ENCODE results near the gene UPP2.

The UPP2 gene

DNA sequence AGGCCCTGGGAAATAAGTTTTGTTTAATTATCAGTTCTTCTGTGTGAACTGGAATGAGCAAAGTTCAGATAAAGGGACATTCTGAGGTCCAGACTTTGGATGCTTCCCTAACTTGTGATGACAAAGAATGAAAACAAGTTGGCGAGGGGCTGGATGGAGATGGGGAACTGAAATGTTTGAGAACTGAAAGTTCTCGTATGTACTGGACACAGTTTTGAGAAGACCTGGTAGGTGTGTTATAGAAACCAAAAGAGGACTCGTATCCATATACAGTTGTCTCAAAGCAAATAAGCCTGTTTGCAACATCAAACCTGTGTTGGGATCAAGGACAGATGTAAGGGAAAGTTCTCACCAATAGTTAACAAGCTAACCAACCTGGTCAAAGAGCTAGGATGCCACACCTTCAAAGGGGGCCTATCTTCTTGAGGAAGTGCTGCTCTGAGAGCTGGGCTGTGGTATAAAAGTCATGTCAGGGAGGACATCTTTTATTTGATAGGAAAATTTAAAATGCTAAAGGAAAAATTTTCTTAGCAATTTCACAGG lies at the start of gene UPP2:
Gene UPP2, plus strand, starts transcription at position 493 of the 543 bp plus-strand sequence. CDS start 188 bp downstream, outside the sequence.
- no peak for DNase-seq (ENCODE audit: low read depth)

DNA sequence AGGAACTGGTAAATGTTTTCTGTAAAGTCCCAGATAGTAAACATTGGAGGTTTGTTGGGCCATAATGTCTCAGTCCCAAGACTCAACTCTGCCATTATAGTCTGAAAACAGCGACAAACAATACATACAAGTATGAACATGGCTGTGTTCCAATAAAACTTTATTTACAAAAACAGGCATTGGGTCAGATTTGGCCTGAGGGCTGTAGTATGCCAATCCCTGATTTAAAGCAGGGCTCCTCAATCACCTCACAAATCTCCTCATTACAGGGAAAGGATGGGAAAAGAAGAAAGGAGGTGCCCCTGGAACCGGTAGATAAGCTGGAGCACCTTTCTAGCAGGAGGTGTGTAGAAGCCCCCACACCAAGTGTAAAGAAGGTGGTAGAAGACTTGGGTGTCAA lies 48.9 kb upstream of the UPP2 start:
- DNase-seq (ENCODE audit: low read depth) = no peak

DNA sequence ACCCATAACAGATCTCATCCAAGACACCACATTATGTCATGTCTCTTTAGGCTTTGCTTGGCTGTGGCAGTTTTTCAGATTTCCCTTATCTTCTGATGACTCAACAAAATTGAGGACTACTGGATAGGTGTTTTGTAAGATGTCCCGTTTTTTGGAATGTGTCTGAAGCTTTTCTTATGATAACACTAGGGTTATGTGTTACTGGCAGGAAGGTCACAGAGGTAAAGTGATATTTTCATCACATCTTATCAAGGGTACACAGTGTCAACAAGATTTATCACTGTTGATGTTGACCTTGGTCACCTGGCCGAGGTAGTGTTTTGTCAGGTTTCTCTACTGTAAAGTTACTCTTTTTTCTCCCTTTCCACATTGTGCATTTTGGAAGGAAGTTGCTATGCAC lies 44.8 kb upstream of the UPP2 start:
- no peak for DNase-seq (ENCODE audit: low read depth)

DNA sequence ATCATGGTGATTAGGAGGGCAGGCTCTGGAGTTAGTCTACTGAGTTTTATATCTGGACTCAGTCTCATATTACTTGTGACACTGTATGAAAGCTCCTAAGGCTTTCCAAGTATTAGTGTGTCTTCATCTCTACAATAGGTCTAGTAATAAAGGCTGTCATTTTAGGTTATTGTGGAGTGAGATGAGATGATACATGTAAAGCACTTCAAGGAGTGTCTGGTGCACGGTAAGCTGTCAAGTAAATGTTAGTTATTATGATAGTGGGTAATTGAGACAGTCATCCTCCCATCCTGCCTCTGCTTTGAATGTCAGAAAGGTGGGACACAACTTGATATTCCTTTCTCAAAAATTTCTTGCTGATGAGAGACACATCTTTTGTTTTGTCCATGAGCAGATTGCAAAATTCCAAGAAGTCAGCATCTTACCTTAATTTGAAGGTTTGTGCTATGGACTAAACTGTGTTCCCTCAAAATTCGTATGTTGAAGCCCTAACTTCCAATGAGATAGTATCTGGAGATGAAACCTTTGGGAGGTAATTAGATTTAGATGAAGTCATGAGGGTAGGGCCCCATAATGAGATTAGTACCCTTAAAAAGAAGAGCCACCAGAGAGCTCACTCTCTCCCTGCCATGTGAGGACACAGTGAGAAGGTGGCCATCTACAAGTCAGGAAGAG lies 41.4 kb upstream of the UPP2 start:
- no peak for DNase-seq (ENCODE audit: low read depth)

DNA sequence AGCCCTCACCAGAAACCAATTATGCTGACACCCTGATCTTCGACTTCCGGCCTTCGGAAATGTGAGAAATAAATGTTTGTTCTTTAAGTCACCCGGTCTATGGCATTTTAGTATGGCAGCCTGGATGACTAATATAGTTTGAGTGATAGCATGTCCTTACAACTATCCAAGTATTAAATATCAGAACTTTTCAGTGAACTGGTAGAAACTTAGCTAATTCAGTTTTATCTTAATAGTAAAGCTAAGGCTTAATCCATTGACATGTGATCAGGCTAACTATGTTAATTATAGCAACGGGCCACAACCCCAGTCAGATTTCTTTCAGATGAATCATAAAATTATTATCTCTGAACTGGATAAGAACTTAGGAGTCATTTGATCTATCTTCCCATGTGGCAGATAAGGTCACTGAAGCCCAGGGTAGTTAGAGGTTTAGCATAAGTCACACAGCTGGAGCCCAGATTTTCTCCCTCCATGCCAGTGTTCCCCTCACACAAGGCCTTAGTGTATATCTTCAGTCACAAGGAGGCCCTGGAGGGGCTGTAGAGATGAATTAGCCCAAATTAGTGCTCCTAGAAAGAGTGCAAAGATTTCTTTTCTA lies 40.7 kb upstream of the UPP2 start:
- DNase-seq (ENCODE audit: low read depth) = no peak

DNA sequence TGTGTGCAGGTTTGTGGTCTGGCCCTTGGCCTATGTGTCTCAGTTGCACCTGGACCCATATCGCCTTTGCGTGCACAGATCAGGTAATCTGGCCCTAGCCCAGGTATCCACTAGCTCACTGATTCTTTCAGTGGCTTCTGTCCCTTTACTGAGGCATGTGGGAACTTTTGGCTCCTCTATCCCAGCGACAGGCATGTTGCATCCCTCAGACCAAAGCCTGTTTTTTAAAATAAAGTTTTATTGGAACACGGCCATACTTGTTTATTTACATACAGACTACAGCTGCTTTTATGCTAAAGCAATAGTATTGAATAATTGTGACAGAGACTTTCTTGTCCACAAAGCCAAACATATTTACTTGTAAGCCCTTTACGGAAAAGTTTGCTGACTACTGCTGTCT lies 39.9 kb upstream of the UPP2 start:
- no peak for DNase-seq (ENCODE audit: low read depth)

DNA sequence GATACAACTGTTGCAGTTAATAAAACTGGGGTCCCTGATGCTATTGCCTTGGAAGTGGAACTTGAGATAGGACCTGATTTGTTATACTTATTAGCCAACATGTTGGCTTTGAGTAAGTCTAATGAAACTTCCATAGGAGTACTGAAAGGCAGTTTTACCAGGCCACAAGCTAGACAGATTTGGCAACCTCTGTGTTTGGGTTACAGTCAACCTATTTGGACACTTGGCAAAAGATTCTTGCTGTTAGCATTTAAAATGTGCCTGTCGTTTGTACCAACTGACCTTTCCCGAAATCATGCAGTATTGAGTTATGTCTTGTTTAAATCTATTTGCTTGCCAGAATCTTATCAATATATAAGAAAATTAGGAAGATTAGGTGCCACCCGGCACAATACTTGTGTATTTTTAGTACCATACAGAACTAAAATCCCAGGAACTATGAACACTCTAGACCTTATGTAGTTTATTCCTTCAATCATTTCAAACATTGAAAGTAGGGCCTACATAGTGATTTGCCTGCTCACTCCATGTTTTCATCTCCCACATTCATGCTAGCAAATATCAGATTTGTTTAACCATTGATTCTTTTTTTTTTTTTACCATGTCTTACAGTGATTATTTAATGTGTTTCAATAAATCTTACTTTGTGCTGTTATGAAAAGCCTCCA lies 35.5 kb upstream of the UPP2 start:
- no peak for DNase-seq (ENCODE audit: low read depth)

DNA sequence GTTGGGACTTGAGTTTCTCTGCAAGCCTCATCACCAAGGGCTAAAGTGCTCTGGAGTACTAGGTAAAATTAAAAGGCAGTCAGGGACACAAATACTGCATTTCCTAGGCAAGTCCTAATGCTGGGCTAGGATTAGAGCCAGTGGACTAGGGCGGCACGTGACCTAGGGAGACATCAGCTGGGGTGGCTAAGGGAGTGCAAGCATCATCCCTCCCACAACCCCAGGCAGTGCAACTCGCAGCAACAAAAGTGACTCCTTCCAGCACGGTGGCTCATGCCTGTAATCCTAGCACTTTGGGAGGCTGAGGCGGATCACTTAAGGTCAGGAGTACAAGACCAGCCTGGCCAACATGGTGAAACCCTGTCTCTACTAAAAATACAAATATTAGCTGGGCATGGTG lies 30.7 kb upstream of the UPP2 start:
- no peak for DNase-seq (ENCODE audit: low read depth)

DNA sequence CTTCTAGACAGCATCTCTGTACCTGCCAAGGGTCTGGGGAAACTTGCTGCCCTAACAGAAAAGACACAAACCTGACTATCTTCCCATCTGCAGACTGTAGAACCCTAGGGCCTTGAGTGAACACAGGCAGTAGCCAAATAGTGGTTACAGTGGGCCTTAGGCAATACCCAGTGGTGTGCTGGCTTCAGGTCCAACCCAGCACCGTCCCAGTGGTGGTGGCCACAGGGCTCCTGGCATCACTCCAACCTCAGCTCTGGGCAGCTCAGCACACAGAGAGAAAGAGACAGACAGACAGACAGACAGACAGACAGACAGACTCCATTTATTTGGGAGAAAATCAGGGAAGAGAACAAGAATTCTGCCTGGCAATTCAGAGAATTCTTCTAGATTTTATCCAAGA lies 29.3 kb upstream of the UPP2 start:
- DNase-seq (ENCODE audit: low read depth) = no peak

DNA sequence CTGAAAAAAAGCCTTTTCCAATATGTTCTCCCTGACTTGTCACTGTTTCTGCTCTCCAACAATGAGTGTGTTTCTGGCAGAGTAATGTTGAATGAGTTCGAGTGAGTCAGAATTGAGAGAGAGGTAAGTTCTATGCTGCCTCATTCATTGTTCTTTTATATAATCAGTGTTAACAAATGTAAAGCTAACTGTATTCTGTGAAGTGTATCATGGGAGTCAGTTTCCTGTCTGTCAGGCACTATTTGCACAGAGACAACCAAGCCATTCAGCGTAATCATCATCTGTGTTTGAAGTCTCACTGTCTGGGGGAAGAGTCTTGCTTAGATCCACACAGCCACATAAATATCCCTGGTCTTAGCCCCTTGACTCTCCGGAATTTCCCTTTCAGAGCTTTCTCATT lies 22.0 kb upstream of the UPP2 start:
- DNase-seq (ENCODE audit: low read depth) = no peak

DNA sequence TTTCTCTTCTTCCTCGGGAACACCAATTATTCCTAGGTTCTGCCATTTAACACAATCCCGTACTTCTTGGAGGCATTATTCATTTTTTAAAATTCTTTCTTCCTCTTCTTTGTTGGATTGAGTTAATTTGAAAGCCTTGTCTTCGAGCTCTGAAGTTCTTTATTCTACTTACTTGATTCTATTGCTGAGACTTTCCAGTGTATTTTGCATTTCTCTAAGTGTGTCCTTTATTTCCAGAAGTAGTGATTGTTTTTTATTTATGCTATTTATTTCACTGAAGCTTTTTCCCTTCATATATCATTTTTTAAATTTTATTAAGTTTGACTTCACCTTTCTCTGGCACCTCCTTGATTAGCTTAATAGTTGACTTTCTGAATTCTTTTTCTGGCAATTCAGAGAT lies 13.6 kb upstream of the UPP2 start:
- no peak for DNase-seq (ENCODE audit: low read depth)

DNA sequence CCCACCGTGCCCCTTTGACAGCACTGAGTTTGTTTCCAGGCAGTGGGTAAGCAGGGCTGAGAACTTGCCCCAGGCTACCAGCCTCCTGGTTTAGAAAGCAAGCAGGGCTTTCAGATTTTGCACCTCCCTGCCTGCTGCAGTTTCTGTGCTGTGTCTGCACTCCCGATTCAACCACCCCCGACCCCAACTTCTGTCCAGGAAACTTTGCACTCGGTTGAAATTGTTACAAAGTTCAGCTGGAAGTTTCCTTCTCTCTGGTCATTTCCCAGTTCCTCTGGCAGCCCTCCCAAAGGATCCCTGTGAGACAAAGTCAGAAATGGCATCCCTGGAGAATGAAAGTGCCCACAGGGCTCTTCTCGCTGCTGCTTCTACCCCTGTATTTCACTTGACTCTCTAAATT lies 12.4 kb upstream of the UPP2 start:
- DNase-seq (ENCODE audit: low read depth) = no peak

DNA sequence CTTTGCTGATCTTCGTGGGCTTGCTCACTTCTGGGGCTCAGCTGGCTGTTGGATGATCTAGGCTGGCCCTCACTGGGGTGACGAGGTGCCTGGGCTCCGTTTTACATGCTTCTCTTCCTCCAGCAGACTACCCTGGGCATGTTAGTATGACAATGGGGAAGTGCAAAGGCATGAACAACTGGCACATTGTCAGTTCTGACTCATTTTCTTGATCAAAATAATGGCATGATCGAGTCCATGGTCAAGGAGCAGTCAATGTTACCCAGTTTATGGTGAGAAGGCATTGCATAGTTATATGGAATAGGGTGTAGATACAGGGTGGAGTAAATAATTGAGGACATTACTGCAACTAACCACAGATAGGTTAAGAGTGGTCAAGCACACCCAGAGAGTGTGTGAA lies 10.0 kb upstream of the UPP2 start:
- no peak for DNase-seq (ENCODE audit: low read depth)

DNA sequence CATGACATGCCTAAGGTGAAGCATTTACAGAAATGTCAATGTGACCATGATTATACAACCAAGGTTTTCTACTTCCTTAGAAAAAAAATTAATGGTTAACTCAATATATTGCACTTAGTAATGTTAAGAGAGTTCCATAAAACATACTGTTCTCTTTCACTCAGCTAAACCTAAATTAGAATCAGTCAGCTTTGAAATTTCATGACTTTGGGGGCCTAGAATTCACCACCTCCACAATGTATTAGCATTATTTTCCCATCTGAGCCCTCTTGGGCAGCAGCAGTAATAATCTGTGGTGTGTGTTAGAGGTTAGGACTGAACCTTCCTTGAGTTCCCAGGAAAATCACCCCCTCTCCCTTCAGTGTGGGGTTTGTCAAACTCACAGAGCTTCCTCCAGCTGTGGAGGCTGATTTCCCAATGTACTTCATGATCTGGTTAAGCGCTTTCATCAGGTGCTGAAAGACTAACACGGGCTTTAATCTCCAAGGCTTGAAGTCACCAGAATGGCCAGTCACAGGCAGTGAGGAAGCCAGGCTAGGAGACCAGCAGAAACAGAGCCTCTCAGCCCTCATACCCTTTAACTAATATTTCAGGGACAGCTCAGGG lies 7.1 kb upstream of the UPP2 start:
- no peak for DNase-seq (ENCODE audit: low read depth)

DNA sequence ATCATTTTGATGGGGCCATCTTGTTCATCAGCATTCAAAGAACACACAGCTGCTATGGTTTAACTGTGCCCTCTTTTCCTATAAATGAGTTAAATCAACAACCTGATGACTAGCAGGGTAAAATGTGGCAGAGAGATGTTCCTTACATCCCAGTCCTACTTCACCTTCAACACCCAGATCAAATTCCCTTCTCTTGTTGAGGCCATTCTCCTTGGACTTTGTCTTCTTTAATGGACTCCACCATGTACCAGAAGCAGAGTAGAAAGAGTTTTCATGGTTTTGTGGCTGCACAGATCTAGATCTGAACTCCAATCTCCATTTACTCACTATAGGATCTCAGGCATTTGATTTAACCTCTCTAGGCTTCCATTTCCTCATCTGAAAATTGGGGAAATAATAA lies 6.4 kb upstream of the UPP2 start:
- no peak for DNase-seq (ENCODE audit: low read depth)

DNA sequence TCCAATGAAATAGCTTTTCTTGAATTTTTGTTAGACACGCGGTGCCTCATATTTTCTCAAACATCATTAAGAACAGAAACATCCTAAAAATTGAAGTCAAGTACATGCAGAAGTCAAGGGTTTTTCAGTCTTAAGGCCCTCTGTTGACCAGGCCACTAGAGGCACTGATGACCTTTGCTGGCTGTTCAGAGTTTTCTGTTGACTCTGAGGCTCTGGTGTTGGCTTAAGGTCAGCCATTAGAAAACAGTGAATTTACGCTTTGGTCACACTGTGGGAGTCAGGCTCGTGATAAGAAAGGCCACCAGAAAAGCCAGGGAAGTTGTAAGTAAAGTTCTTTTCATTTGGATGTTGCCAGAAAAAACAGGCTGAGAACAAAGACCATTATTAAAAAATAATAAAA lies 5.8 kb upstream of the UPP2 start:
- no peak for DNase-seq (ENCODE audit: low read depth)

DNA sequence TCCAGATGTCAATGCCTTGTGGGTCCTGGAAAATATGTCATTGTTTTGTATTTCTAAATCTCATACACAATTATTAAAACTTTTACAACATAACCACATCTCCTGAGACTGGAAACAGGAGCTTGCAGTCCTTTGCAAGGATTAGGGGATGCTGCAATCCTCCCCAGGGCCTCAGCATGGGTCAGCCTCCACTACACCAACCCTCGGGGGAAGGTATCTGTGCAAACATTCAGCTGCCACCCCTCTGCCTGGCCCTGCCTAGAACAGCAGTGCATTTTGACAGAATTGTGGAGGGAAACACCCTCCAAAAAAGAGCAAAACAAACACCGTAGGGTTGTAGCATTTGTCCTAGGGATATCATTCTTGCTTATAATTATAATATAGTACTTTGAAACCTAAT lies 4.2 kb upstream of the UPP2 start:
- no peak for DNase-seq (ENCODE audit: low read depth)

DNA sequence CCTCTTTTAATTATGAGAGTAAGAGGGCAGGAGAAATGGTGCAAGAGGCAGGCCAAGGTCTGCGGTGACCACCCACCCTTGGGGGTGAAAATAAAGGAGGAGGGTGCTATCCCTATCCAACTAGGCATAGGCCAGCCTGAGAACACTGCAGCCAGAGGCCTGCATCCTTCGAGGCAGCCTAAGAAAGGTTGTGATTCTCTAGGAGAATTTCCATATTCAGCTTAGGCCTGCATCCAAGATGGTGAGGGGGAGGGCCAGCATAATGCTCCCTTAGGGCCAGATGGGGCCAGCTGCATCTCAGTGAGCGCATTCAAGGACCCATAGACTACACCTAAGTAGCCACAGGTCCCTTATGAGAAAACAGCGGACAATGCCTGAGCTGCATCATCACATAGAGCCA lies 3.5 kb upstream of the UPP2 start:
- no peak for DNase-seq (ENCODE audit: low read depth)

DNA sequence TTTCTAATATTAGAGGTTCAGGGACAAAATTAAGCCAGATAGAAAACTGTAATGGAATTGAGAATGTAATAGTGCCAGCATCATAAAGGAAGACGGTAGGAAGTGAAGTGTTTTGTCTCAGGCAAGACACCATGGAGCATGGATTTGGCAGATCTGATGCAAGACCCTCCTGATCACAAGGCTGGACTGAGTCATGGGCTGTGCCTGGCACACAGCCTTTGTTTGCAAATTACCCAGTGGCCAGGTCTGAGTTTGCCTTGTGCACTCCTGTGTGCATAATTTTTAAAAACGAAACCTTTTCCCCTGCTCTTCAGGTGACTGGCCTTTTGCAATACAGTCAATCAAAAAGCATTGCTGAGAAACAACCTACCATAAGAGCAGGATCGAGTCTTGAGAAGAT lies 2.0 kb upstream of the UPP2 start:
- no peak for DNase-seq (ENCODE audit: low read depth)

DNA sequence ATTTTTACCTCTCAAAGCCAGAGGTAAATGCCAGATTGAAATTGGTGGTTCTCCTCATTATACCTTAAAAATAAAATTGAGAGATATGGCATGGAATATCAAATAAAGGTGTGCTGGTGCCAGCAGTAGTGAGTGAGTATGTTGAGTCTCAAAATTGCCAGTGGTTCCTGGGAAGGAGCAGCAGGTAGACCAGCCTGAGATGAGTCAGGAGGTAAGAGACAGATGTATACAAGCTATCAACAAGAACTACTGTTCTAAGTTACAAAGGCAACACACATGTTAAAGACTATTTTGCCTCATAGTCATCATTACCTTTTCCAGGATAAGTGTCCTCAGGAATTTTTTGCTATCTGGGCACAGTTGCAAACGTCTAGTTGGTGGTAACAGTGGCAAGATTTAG lies 1.3 kb upstream of the UPP2 start:
- no peak for DNase-seq (ENCODE audit: low read depth)

DNA sequence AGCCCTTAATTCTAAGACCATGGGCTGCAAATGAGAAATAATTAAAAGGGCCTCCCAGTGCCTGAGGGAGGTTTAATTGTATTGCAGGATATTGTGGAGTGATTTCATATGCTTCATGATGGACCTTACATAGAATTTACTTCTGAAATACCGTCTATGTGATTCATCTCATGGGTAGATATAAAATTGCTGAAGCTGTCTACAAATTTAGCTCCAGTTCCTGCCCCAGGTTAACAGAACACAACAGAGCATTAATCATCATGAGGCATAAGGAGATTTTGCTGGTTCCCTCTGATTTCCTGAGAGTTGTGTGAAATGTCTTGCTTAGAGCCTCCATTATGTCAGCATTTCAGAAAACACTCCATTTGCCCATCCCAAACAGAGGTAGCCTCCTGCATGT lies 770 bp downstream of the UPP2 start:
- DNase-seq (ENCODE audit: low read depth) = no peak

DNA sequence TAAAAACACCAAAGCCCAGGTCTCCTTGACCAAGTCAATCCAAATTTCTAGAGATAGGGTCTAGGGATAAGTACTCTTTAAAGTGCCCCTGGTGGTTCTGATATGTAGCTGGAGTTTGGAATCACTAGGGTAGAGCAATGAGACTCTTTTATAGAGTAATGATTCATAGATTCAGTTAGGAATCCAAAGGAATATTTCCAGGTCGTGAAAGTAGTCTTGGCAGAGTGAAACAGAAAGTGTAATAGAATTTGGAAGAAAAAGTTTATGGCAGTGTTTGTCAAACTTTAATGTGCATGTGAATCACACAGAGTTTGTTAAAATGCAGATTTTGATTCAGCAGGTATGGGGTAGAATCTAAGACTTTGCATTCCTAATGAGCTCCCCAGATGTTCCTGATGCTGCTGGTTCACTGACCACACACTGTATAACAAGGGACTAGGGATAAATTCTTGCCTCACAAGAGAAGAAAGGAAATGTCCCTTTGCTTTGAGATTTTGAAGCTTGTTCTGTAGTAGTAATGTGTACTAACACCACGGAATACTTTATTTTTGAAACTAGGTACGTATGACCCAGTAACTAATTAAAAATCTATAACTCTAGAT lies 1.8 kb downstream of the UPP2 start:
- DNase-seq (ENCODE audit: low read depth) = no peak

DNA sequence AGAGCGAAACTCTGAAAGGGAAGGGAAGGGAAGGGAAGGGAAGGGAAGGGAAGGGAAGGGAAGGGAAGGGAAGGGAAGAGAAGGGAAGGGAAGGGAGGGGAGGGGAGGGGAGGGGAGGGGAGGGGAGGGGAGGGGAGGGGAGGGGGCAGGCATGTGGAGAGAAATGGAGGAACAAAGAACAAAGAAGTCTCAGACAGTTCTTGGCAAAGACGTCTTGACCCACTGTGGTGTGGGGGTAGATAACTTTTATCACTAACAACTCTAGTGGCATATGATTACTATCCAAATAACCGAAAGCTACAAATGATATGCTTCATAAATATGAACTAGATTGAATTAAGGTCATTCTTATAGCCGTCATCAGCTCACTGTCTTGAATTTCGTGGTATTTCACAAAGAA lies 3.2 kb downstream of the UPP2 start:
- DNase-seq (ENCODE audit: low read depth) = no peak

Data from stimulated activated CD8-positive, alpha-beta memory T cell treated with anti-CD3 and anti-CD28 coated beads, Interleukin-15, amount 100 ng/mL, for 24 hours (primary cell).